Fibroblast of the aortic adventitia (primary cell): Measurements from ENCODE around the gene WDR70. TPM values are rescaled to one million over a fixed set of nuclear protein-coding genes. Genes with fewer than 3 reads are reported as not detected.
"Not testable (repeated sequence)": the region's sequence is repeated elsewhere in the genome, so short reads cannot be mapped to it uniquely, and the experiment has no call there.

ENCODE experiments used
- DNase-seq: peaks from one replicate; pipeline ENCODE4 v3.0.0-alpha.2; 2010; ENCODE audit warnings: low read depth
- H3K4me3 ChIP-seq: 2 replicates; pipeline ENCODE4 v1.5.1; 2011; ENCODE audit warnings: low read depth, mild to moderate bottlenecking, control low read depth, low read length, moderate library complexity
- CTCF ChIP-seq: IDR thresholded peaks from 2 replicates; pipeline ENCODE4 v1.5.1; 2011; ENCODE audit warnings: mild to moderate bottlenecking, low read length, control low read depth, inconsistent platforms; ENCODE audit not compliant: insufficient read depth
- total RNA-seq: library from RNA; depleted of rRNA; stranded (reverse); fragments of >200 nt; gene quantifications from 2 replicates; pipeline ENCODE4 v1.2.3, GENCODE V29; 2012; ENCODE audit warnings: low replicate concordance

The WDR70 gene
- total RNA-seq, 1 donor, result 24.6 TPM

- DNase-seq, result peak; percentile 22
- no peak for TF ChIP-seq CTCF
- H3K4me3 ChIP-seq, result no peak overlapping the region
These were observed 398.5 kb downstream of the WDR70 start for GRCh38 chr5:37777432-37778130.

GRCh38 chr5:37781409-37781808 is 402.3 kb downstream of the WDR70 start:
- not testable (repeated sequence) for H3K4me3 ChIP-seq, DNase-seq

- DNase-seq, result no peak
- TF ChIP-seq CTCF, result no peak
- no peak overlapping the region for H3K4me3 ChIP-seq
These were observed 407.3 kb downstream of the WDR70 start for GRCh38 chr5:37786416-37786815.

- peak; percentile 74 for DNase-seq
- TF ChIP-seq CTCF, result no peak
- H3K4me3 ChIP-seq, result no peak overlapping the region
These were observed 407.9 kb downstream of the WDR70 start for GRCh38 chr5:37786862-37787519.

- DNase-seq, result no peak
- no peak overlapping the region for H3K4me3 ChIP-seq
- TF ChIP-seq CTCF, result no peak
These were observed 408.6 kb downstream of the WDR70 start for GRCh38 chr5:37787742-37788141.

GRCh38 chr5:37789991-37790390 is 410.9 kb downstream of the WDR70 start:
- H3K4me3 ChIP-seq, result no peak overlapping the region
- TF ChIP-seq CTCF, result no peak
- peak; percentile 40 for DNase-seq

GRCh38 chr5:37791321-37791720 is 412.2 kb downstream of the WDR70 start:
- no peak for DNase-seq
- no peak for TF ChIP-seq CTCF
- no peak overlapping the region for H3K4me3 ChIP-seq
